Heart right ventricle (tissue), 16 donors: Measurements from ENCODE around the gene TOPBP1. TPM values are rescaled to one million over a fixed set of nuclear protein-coding genes. Genes with fewer than 3 reads are reported as not detected.
"Not testable (repeated sequence)": the region's sequence is repeated elsewhere in the genome, so short reads cannot be mapped to it uniquely, and the experiment has no call there.

Experiments used
- ATAC-seq, 8 donors: fragments of 200-7000 bp; cut with Tn5 transposase; one replicate each; pipeline ENCODE4 v1.9.1; 2020; ENCODE audit warnings: mild to moderate bottlenecking in 8 of 8, moderate library complexity in 8 of 8, moderate number of reproducible peaks in 1 of 8
- DNase-seq, 2 donors: peaks; one replicate each; pipeline ENCODE4 v3.0.0-alpha.2; 2020
- H3K27ac ChIP-seq, 10 donors: fragments of 200-600 bp; sonication (generic) in 2 of 10; one replicate each; pipeline versions ENCODE4 v1.5.0 to v1.8.0; 2020 to 2022; ENCODE audit warnings: mild to moderate bottlenecking in 3 of 10
- H3K27me3 ChIP-seq, 7 donors: fragments of 200-600 bp; one replicate each; pipeline ENCODE4 v1.8.0; 2021 to 2022; ENCODE audit warnings: mild to moderate bottlenecking in 2 of 7
- H3K36me3 ChIP-seq, 9 donors: fragments of 200-600 bp; sonication (generic) in 1 of 9; one replicate each; pipeline versions ENCODE4 v1.5.0 to v1.8.0; 2020 to 2022; ENCODE audit warnings: mild to moderate bottlenecking in 2 of 9
- H3K4me1 ChIP-seq, 9 donors: fragments of 200-600 bp; sonication (generic) in 1 of 9; one replicate each; pipeline versions ENCODE4 v1.5.0 to v1.8.0; 2020 to 2022; ENCODE audit warnings: mild to moderate bottlenecking in 4 of 9
- H3K4me3 ChIP-seq, 10 donors: fragments of 200-600 bp; sonication (generic) in 2 of 10; one replicate each; pipeline versions ENCODE4 v1.5.0 to v1.8.0; 2020 to 2022; ENCODE audit warnings: mild to moderate bottlenecking in 7 of 10, moderate library complexity in 2 of 10
- H3K9me3 ChIP-seq, 11 donors: fragments of 200-600 bp in 10 of 11; sonication (generic) in 2 of 11; one replicate each; pipeline versions ENCODE4 v1.5.0 to v1.8.0; 2013 to 2022; ENCODE audit warnings: mild to moderate bottlenecking in 2 of 11, control low read depth in 1 of 11, moderate library complexity in 1 of 11
- CTCF ChIP-seq, 9 donors: fragments of 200-600 bp; sonication (generic) in 2 of 9; IDR thresholded peaks; one replicate each; pipeline versions ENCODE4 v1.5.0 to v1.8.0; 2021 to 2022; ENCODE audit warnings: antibody characterized with exemption in 9 of 9, mild to moderate bottlenecking in 5 of 9, moderate library complexity in 1 of 9
- WGBS, 2 donors: extraction: QIAGEN DNeasy Blood & Tissue Kit; methylation state at CpG; one replicate each; pipeline ENCODE4 v1.1.7; 2013; ENCODE audit warnings: inconsistent platforms in 1 of 2; 5-methylcytosine and 5-hydroxymethylcytosine counted together
- intact Hi-C, 10 donors: fragments of 100-400 bp; cut with DNase I; formaldehyde crosslinking; loops; one replicate each; pipeline versions ENCODE4 v1.11.1 to v1.14.2; 2022
- polyA plus RNA-seq, 2 donors: library from polyadenylated mRNA; stranded (reverse); fragments of 200-250 nt; gene quantifications; one replicate each; pipeline ENCODE4 v1.2.3, GENCODE V29; 2013
- total RNA-seq, 10 donors: library from RNA; stranded (reverse); fragmentation: NEBNext Ultra II Directional in 3 of 10; extraction: Animal tissue kit (Norgen Biotek cat#: 25700) in 3 of 10; gene quantifications; one replicate each; pipeline versions ENCODE4 v1.2.1 to v1.2.4, GENCODE V29; 2021 to 2023
- donor health status: Arrhythmogenic right ventricular cardiomyopathy.
- donor health status: ischemic (EF 13 %, LVEDD 7.1; RV severe dilation, severe dysfunction).
- donor health status: healthy with polysubstance abuse.
- donor health status: DM: no; HTN: yes; CAD: no.
- donor health status: DM: no; HTN: no; CAD: no.
- donor health status: ischemic (EF 25% LVEDD 6.9; RV normal size, moderate dysfunction).
- donor health status: ischemic (EF 25% LVEDD 5.7; RV mildly dilated, moderate dysfunction).
- donor health status: healthy.
- donor health status: DM: yes; HTN: yes; CAD: no.
- donor health status: Ischemic cardiomyopathy.
- donor health status: ischemic (EF 35%, LVEDD 5.7; RV mildly dilated, moderate dysfunction).
- donor health status: nonischemic (EF 11% LVEDD 7.7; RV severe dilation, severe dysfunction).
- donor health status: DM: yes; HTN: yes; CAD: no.
- donor health status: PGD.
- donor health status: ischemic (EF 29% LVEDD 5.4; RV normal size, mild dysfunction).
- donor health status: nonischemic (EF 23%, LVEDD 6.1; RV moderate dilation, normal function).

Gene TOPBP1
- total and polyA plus RNA-seq, 12 donors: 5.7 to 11.8 (median 10.8) TPM

- Histone ChIP-seq H3K4me1 (no peaks in the 10 kb centered on the region), H3K9me3 (peaks cover 0 to 18% (median 0%) of the 10 kb centered on the region in 11 donors), H3K36me3 (no peaks in the 10 kb centered on the region), H3K27ac (no peak overlapping the region), H3K27me3 (no peaks in the 10 kb centered on the region), H3K4me3 (no peak overlapping the region)
- no peak for DNase-seq
- TF ChIP-seq CTCF (IDR thresholded peaks at IDR 0.05): no peak
- 89% methylated on average over 2 of the region's 2 CpGs for WGBS, 2 donors
- intact Hi-C loops: no loop called here
- ATAC-seq: no peak
Observed at GRCh38 chr3:133561679-133562078, 100.1 kb downstream of the TOPBP1 start.

- H3K4me3 ChIP-seq, H3K27ac ChIP-seq, H3K36me3 ChIP-seq, intact Hi-C loops, DNase-seq, H3K27me3 ChIP-seq, H3K9me3 ChIP-seq, ATAC-seq: not testable (repeated sequence)
- 88 to 90% methylated on average over 8 to 12 of the region's 14 CpGs for WGBS, 2 donors
- H3K4me1 ChIP-seq: peaks cover 5 to 18% (median 14%) of the 10 kb centered on the region in 9 donors
Observed at GRCh38 chr3:133551589-133551988, 110.2 kb downstream of the TOPBP1 start.

Other genes starting within 250 kb of the TOPBP1 start
- gene CDV3, start 88.3 kb downstream of the TOPBP1 start, total RNA-seq: 100 to 1,000 TPM; 125 to 182 (median 153) TPM
- 10 to 100 TPM; 27.9 to 83.5 TPM for gene CDV3, start 88.3 kb downstream of the TOPBP1 start, polyA plus RNA-seq
- 1 to 10 TPM in 8 of 10 donors, under 1 TPM in 2; 0.24 to 8.5 (median 3.5) TPM for gene TF, start 84.5 kb upstream of the TOPBP1 start, total RNA-seq
- gene TF, start 84.5 kb upstream of the TOPBP1 start, polyA plus RNA-seq: 10 to 100 TPM in 1 of 2 donors, 1 to 10 TPM in 1; 2.6 to 11.6 TPM
- gene SRPRB, start 143.9 kb upstream of the TOPBP1 start, total RNA-seq: 10 to 100 TPM; 24.0 to 42.1 (median 27.0) TPM
- gene SRPRB, start 143.9 kb upstream of the TOPBP1 start, polyA plus RNA-seq: 10 to 100 TPM; 12.1 to 46.2 TPM
- 10 to 100 TPM; 39.2 to 73.8 (median 47.4) TPM for gene RAB6B, start 233.9 kb upstream of the TOPBP1 start, total RNA-seq
- gene RAB6B, start 233.9 kb upstream of the TOPBP1 start, polyA plus RNA-seq: 10 to 100 TPM in 1 of 2 donors, 1 to 10 TPM in 1; 7.0 to 14.2 TPM